MG63 (cell line): ENCODE data around the gene DNAJC1. TPM values are rescaled to one million over a fixed set of nuclear protein-coding genes. Genes with fewer than 3 reads are reported as not detected.

Source experiments
- DNase-seq: peaks from one replicate; pipeline ENCODE4 v3.0.0-alpha.2; 2020
- H3K27me3 ChIP-seq: fragments of 250-450 bp; sonication (Bioruptor Pico); 2 replicates; pipeline ENCODE4 v1.5.1; 2020; ENCODE audit warnings: mild to moderate bottlenecking, moderate library complexity
- H3K36me3 ChIP-seq: fragments of 250-450 bp; sonication (Bioruptor Pico); 2 replicates; pipeline ENCODE4 v1.5.1; 2020; ENCODE audit warnings: mild to moderate bottlenecking, moderate library complexity
- H3K4me3 ChIP-seq: fragments of 250-450 bp; sonication (Bioruptor Pico); 2 replicates; pipeline ENCODE4 v1.5.1; 2020; ENCODE audit warnings: mild to moderate bottlenecking, moderate library complexity
- H3K9me3 ChIP-seq: fragments of 250-450 bp; sonication (Bioruptor Pico); 2 replicates; pipeline ENCODE4 v1.5.1; 2020; ENCODE audit warnings: mild to moderate bottlenecking, moderate library complexity
- total RNA-seq: library from RNA; depleted of rRNA; stranded (reverse); fragments of >200 nt; shearing (Covaris generic); gene quantifications from 2 replicates; pipeline ENCODE4 v1.2.3, GENCODE V29; 2014; ENCODE audit warnings: low replicate concordance

DNAJC1 gene
- total RNA-seq, 1 experiment from 2014 or later: 19.2 TPM

DNA sequence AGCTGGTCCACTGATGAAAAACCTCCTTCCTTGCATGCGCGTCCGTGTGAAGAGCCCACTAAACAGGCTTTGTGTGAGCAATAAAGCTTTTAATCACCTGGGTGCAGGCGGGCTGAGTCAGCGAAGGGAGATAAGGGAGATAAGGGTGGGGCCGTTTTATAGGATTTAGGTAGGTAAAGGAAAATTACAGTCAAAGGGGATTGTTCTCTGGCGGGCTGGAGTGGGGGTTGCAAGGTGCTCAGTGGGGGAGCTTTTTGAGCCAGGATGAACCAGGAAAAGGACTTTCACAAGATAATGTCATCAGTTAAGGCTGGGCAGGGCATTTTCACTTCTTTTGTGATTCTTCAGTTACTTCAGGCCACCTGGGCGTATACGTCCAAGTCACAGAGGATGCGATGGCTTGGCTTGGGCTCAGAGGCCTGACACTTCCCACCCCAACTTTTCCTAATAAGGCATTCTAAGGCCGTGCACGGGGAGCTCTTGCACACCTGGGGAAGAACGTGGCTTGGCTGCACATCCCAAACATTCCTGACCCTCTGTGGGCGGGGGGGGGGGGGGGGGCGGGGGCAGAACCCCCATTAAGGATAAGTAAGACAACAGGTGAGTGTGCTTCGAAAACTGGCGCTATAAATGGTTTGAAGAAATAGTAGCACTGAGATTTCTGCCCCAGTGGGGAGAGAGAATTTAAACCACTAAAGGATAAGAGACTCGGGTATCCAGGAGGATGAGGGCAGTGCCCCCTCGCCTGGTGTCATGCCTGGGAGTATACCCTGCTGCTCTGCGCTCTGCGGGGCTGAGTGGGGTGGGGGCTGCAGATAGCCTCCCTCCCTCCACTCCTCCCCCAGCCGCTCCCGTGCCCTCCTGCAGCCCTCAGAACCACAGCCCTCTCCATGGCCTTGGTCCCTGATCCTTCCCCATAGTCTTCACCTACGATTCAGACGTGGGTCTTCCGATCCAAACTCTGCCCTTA, 251.9 kb downstream of the DNAJC1 start:
- no peak for DNase-seq
- Histone ChIP-seq H3K36me3 (no peaks in the 10 kb centered on the region), H3K27me3 (no peaks in the 10 kb centered on the region), H3K4me3 (no peak overlapping the region), H3K9me3 (no peaks in the 10 kb centered on the region)

DNA sequence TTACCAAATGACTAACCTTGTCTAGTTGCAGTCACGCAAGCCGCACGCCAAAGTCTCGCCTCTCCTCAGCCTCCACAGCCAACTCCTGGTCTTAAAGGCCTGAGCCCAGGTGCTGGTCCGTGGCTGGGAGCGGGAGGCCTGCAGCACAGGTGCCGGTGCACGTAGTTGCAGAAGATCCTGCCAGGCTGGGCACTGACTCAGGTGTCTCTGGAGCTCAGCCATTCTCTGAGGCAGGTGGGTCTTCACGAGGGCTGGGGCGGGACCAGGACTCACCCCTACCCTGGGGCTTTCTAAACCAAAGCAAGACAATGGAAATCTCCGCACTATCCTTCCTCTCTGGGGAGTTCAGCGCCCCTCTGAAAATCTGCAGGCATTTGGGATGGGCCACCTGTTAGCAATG, 253.1 kb downstream of the DNAJC1 start:
- Histone ChIP-seq H3K36me3 (no peaks in the 10 kb centered on the region; the same call in 1 of the 2 replicates), H3K27me3 (no peaks in the 10 kb centered on the region), H3K4me3 (no peak overlapping the region), H3K9me3 (no peaks in the 10 kb centered on the region)
- DNase-seq: no peak

DNA sequence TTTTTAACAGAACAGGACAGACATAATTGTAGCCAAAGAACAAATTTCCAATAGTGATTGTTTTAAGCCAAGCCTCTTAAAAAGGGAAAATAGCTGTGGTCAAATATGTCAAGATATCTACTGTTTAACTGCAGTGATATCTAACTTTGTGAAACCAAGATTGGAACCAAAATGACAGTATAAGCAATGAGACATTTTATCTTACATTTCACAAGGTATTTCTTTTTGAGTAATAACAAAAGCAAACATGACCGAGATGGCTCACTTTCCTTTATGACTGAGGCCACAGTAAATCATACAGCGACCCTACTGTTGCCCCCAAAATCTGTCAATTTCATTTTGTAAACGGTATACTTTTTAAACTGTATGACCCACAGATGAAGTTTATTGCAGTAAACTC, 253.7 kb downstream of the DNAJC1 start:
- H3K4me3 ChIP-seq: no peak overlapping the region
- H3K9me3 ChIP-seq: no peaks in the 10 kb centered on the region
- H3K36me3 ChIP-seq: no peaks in the 10 kb centered on the region; the same call in 1 of the 2 replicates
- no peaks in the 10 kb centered on the region for H3K27me3 ChIP-seq
- DNase-seq: no peak

DNA sequence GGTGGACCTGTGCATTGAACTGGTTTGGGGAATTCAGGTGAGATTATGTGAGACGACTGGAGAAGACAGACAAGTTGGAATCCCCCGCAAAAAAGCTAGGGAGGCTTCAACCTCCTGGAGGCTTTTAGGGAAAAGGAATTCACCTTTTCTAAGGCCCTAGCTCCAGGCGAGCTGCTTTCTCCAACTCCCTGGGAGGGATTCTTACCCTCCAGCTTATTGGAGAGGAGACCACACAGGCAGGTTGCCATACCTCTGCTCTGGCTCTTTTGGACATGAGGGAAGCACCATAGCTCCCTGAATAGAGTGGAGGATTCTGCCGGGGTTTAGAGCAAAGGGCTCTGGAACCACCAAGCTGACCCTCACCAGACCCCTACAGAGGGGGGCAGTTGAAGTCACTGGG, 255.7 kb downstream of the DNAJC1 start:
- Histone ChIP-seq H3K4me3 (no peak overlapping the region), H3K27me3 (no peaks in the 10 kb centered on the region), H3K36me3 (peaks cover 5% of the 10 kb centered on the region; the same call in 1 of the 2 replicates), H3K9me3 (no peaks in the 10 kb centered on the region)
- DNase-seq: no peak

DNA sequence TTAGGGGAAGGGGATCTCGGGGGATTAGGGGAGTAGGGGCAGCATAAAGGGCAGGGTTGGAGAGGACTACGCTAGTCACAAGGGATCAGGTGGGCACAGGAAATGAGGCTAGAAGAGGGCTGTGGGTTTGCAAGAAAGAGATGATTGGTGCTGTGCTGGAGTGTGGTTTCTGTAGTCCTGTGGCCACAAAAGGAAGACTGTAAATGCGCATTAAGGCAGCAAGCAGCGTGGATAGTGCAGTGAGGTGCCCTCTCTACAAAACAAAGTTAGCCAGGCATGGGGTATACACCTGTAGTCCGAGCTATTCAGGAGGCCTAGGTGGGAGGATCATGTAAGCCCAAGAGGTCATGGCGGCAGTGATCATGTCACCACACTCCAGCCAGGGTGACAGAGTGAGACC, 257.4 kb downstream of the DNAJC1 start:
- no peaks in the 10 kb centered on the region for H3K9me3 ChIP-seq

DNA sequence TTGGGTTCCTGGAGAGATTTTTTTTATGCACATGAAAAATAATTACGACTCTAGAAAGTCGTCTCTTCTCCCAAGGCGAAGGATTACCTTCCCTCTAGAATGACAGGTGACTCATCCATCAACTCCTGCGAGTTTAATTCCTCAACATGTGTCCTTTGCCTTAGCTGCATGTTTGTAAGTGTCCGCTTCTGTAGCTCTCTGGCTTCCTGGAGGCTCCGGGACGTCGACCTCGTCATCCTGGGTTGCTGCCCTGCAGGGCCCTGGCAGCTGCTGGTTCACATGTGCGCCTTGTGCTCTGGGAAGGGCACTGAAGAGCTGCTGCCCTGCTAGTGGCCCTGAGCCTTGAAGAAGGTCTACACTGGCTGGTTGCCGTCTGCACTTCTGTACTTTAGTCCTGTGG, 259.3 kb downstream of the DNAJC1 start:
- Histone ChIP-seq H3K36me3 (peaks cover 41% of the 10 kb centered on the region), H3K4me3 (no peak overlapping the region), H3K9me3 (no peaks in the 10 kb centered on the region), H3K27me3 (no peaks in the 10 kb centered on the region)
- no peak for DNase-seq

More for the DNA sequence above, 257.4 kb downstream of the DNAJC1 start:
- Histone ChIP-seq H3K36me3 (peaks cover 22% of the 10 kb centered on the region), H3K27me3 (no peaks in the 10 kb centered on the region), H3K4me3 (no peak overlapping the region)
- no peak for DNase-seq

DNA sequence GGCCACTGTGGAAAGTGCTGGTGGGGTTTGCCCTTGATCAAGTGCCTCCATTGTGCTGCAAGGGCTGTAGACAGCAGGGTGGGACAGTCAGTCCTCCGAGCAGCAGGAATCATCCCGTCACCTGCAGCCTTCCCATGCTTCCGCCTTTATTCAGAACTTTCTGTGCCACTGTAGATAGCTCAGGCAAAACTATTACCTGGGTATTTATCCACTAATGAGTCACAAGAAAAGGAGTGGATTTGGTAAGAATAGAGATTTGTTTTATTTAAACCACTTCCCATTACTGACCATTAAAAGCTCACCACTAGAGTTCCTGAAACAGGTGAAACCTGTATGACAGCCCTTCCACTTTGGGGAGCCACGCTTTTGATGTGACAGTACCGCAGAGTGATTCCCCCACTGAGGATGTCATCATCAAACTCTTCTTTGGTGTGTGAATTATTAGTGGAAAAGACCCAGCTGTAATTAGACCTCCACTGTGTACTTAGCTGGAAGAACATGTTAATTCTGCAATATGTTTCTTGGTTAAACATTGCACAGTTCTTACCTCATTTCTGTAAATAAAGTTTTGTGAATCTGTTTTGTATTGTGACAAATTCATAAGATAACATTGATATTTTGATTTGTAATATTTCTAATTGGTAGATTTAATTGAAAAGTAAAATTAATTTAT, 260.7 kb downstream of the DNAJC1 start:
- peaks cover 52% of the 10 kb centered on the region for H3K36me3 ChIP-seq
- H3K4me3 ChIP-seq: no peak overlapping the region
- no peak for DNase-seq

DNA sequence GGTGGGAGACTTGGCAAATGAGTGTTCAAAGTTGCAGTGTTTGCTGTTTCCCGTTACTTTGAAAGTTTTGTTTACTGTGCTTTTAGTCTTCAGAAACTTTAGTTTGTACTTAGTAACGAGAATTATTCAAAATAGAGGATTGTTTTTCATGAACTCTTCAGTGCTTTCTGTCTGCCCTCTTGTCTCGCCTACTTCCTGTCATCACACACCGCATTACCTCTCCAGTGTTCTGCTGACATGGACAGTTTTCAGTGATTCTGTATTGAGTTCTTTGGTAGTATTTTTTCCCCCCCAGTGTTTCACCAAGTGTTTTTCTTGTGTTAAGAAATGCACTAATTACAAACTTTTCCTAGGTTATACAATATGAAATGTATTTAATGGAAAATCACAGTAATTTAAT, 262.5 kb downstream of the DNAJC1 start:
- peaks cover 64% of the 10 kb centered on the region for H3K36me3 ChIP-seq
- no peak overlapping the region for H3K4me3 ChIP-seq
- H3K27me3 ChIP-seq: no peaks in the 10 kb centered on the region
- no peaks in the 10 kb centered on the region for H3K9me3 ChIP-seq
- DNase-seq: no peak

More for the DNA sequence above, 260.7 kb downstream of the DNAJC1 start:
- no peaks in the 10 kb centered on the region for H3K27me3 ChIP-seq
- no peaks in the 10 kb centered on the region for H3K9me3 ChIP-seq

DNA sequence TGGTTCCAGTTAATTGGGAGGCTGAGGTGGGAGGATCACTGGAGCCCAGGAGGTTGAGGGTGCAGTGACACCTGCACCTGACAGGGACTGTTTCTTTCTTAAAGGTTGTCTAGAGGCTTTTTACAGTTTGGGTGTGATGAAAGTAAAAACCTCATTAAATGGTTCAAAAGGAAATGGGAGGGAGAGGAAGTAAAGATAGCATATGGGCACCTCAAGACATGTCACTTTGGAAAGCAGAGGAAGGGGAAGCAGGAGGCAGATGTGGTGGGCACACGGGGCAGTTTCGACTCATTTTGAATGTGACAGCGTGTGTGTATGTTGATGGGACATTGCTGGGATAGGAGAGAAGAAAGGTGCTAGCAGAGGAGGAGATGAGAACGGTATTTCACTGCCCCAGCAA, 266.4 kb downstream of the DNAJC1 start:
- H3K36me3 ChIP-seq: peaks cover 81% of the 10 kb centered on the region
- no peak overlapping the region for H3K4me3 ChIP-seq
- H3K9me3 ChIP-seq: no peaks in the 10 kb centered on the region
- DNase-seq: no peak
- no peaks in the 10 kb centered on the region for H3K27me3 ChIP-seq

DNA sequence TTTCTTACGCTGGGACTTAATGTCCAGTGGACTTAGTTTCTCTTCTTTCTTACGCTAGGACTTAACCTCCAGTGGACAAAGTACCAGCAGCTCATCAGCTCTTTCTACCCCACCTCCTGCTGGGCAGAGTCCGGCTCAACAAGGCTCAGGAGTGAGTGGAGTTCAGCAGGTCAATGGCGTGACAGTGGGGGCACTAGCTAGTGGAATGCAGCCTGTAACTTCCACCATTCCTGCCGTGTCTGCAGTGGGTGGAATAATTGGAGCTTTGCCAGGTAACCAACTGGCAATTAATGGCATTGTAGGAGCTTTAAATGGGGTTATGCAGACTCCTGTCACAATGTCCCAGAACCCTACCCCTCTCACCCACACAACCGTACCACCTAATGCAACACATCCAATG, 269.8 kb downstream of the DNAJC1 start:
- Histone ChIP-seq H3K36me3 (peaks cover 74% of the 10 kb centered on the region), H3K27me3 (no peaks in the 10 kb centered on the region), H3K9me3 (no peaks in the 10 kb centered on the region), H3K4me3 (no peak overlapping the region)
- no peak for DNase-seq

DNA sequence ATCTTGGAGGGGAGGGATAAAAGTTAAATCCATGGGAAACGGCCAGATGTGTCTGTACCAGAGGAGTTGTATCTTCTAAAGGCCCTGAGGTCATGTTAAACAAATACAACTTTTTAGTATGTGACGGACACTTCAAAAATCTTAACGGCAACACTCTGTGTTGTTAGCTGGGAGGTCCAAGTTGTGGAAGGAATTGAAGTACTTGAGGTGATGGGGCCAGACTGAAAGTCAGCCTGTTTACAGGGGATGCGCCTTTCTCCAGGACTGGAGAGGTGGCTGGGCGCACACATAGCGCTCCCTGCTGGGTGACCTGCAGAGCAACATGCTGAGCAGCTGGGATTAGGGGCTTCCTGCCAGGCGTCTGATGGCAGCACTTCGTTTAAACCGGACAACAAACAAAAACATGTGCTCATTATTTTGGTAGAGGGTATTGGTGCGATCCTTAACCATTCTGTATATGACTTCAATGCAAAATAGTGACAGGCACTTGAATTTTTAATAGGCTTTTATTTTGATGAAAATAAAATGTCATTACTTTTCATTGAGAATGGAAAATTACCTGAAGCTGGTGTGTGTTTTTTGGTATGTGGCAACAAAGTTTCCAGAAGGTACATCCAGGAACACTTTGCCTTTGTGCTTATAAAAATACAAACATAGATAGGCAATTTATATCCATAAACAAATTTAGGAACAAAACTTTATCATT, 271.3 kb downstream of the DNAJC1 start:
- DNase-seq: peak; percentile 31
- Histone ChIP-seq H3K27me3 (no peaks in the 10 kb centered on the region), H3K4me3 (no peak overlapping the region), H3K9me3 (no peaks in the 10 kb centered on the region), H3K36me3 (peaks cover 78% of the 10 kb centered on the region)

DNA sequence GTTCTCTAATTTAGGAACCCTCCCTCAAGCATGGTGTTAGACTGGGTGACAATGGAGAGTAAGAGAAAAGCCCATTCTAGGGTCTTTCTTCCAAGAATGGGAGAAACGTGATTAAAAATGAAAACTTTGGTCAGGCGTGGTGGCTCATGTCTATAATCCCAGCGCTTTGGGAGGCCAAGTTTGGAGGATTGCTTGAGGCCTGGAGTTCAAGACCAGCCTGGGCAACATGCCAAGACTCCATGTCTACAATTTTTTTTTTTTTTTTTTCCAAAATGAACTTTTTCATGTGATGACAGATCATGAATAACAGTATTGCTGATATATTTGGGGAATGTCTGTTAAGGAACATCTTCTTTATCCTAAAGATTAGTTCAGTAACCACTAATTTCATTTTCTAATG, 274.9 kb downstream of the DNAJC1 start:
- Histone ChIP-seq H3K36me3 (peaks cover 52% of the 10 kb centered on the region), H3K4me3 (no peak overlapping the region), H3K9me3 (no peaks in the 10 kb centered on the region), H3K27me3 (no peaks in the 10 kb centered on the region)
- no peak for DNase-seq

DNA sequence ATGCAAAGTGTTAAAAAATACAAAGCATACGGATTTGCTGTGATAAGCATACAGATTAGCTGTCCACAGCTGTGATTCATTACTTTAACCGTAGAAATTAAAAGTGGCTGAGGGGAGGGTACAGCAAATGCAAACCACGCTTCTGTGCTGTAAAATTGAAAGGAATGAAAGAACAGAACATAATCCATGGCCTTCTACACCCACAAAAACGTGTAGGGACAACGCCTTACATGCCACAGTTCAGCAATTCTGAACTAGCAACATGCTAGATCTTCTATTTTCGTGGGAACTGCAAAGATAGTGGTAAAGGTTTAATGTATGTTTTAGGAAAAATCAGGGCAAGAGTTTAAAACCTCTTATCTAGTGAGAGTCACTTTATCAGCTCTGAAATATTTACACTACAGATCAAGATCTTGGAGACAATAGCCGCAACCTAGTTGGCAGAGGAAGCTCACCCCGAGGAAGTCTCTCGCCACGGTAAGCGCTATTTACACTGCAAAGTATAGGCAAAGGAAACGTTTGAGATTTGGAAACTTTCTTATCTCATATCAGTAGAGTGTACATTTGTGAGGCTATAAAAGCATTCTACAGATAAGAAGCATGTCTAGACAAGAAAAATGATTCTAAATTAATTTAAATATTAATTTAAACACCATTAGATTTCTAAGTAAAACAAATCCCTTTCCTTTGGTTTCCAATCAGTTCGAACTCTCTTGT, 275.9 kb downstream of the DNAJC1 start:
- Histone ChIP-seq H3K36me3 (peaks cover 51% of the 10 kb centered on the region), H3K4me3 (no peak overlapping the region), H3K9me3 (no peaks in the 10 kb centered on the region), H3K27me3 (no peaks in the 10 kb centered on the region)
- DNase-seq: no peak

DNA sequence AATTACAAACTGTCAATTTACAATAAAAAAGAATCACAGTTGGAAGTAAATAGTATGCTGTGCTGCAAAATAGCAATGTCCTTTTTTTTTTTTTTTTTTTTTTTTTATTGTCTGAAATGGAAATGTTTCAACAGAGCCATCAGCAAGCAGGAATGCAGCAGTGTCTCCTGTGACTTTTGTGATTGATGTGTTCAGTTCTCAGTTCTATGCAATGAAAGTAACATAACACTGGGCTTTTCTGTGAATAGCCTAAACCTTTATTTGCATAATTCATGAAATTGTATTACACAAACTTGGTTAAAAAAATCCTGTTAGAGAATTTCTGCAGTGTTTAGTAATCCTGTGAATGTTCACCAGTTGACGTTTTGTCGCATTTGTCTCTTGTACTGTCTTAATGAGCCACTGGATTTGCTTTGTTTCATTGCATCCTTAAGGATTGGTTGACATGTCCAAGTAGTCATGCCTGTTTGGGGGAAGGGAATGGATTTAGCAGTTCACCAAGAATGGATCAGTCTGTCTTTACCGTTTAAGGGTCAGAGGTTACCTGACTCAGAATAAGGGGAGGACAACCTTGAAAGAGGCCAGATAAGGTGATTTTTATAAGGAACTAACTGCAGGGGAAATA, 276.8 kb downstream of the DNAJC1 start:
- H3K36me3 ChIP-seq: peaks cover 48% of the 10 kb centered on the region
- no peak for DNase-seq

DNA sequence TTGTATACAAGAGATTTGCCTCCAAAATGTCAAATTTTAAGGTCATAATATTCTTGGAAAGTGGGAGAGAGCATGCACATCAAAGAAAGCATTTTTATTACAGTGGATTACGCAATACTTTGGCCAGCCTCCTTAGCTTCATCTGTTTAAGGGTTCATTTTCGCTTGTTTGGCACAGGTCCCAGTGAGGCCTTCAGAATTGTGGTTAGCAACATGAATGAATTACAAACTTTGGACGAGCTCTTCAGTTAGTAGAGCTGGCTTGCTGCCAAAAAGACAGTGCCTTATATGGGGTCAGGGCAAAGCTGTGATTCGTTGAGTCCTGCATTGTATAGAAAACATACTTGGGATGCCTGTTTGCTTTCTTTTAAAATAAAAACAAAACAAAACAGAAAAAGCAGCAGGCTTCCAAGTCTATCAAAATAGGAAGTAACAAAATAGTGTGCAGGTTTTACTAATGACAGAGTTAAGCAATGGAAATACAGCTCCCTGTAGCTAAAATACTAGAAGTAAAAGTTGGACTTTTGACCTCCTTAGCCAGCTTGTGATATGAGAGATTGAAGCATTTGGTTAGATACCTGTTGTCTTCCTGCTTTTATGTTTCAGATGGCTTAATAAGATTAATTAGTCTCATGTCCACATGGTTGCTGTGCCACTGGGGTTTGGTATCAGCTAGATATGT, 278.7 kb downstream of the DNAJC1 start:
- no peak overlapping the region for H3K4me3 ChIP-seq
- peak; percentile 94 for DNase-seq
- H3K27me3 ChIP-seq: no peaks in the 10 kb centered on the region
- H3K9me3 ChIP-seq: no peaks in the 10 kb centered on the region
- peaks cover 34% of the 10 kb centered on the region for H3K36me3 ChIP-seq

More for the DNA sequence above, 276.8 kb downstream of the DNAJC1 start:
- H3K27me3 ChIP-seq: no peaks in the 10 kb centered on the region
- no peak overlapping the region for H3K4me3 ChIP-seq
- no peaks in the 10 kb centered on the region for H3K9me3 ChIP-seq
